Stimulated activated CD8-positive, alpha-beta memory T cell treated with anti-CD3 and anti-CD28 coated beads, Interleukin-12 subunit alpha, Interleukin-12 subunit beta, amount 100 ng/mL, for 4 hours (primary cell): ENCODE data around the gene SAP30.

Source experiments
- DNase-seq: peaks from one replicate; pipeline ENCODE4 v3.0.0-alpha.2; 2020; ENCODE audit warnings: low read depth

SAP30 gene

GRCh38 chr4:173367285-173367684 is 3.5 kb upstream of the SAP30 start:
- no peak for DNase-seq

GRCh38 chr4:173367946-173368345 is 2.8 kb upstream of the SAP30 start:
- DNase-seq: no peak

GRCh38 chr4:173370130-173370476 is 651 bp upstream of the SAP30 start:
- no peak for DNase-seq

- peak; percentile 15 for DNase-seq
Observed at GRCh38 chr4:173371292-173372192, 788 bp downstream of the SAP30 start.

- no peak for DNase-seq
Observed at GRCh38 chr4:173374588-173374987, 3.8 kb downstream of the SAP30 start.

- DNase-seq: no peak
Observed at GRCh38 chr4:173379929-173380328, 9.2 kb downstream of the SAP30 start.

GRCh38 chr4:173380987-173381386 is 10.2 kb downstream of the SAP30 start:
- DNase-seq: no peak

- no peak for DNase-seq
Observed at GRCh38 chr4:173381610-173382009, 10.9 kb downstream of the SAP30 start.

- no peak for DNase-seq
Observed at GRCh38 chr4:173382349-173382748, 11.6 kb downstream of the SAP30 start.

- DNase-seq: no peak
Observed at GRCh38 chr4:173386751-173387150, 16.0 kb downstream of the SAP30 start.

- no peak for DNase-seq
Observed at GRCh38 chr4:173391701-173392100, 20.9 kb downstream of the SAP30 start.

GRCh38 chr4:173397604-173398003 is 26.9 kb downstream of the SAP30 start:
- DNase-seq: no peak

- no peak for DNase-seq
Observed at GRCh38 chr4:173398220-173398619, 27.5 kb downstream of the SAP30 start.

GRCh38 chr4:173398779-173399415 is 28.1 kb downstream of the SAP30 start, which contains the start of gene SCRG1:
Gene SCRG1 (minus strand): TSS chr4:173399116. CDS start chr4:173391414, 7,702 bp downstream.
- DNase-seq: no peak

GRCh38 chr4:173401063-173401462 is 30.3 kb downstream of the SAP30 start:
- no peak for DNase-seq

GRCh38 chr4:173403051-173403450 is 32.3 kb downstream of the SAP30 start:
- no peak for DNase-seq

GRCh38 chr4:173404296-173404865 is 33.6 kb downstream of the SAP30 start:
- no peak for DNase-seq

GRCh38 chr4:173405840-173406606 is 35.3 kb downstream of the SAP30 start:
- no peak for DNase-seq

GRCh38 chr4:173410079-173410478 is 39.3 kb downstream of the SAP30 start:
- DNase-seq: no peak

- DNase-seq: no peak
Observed at GRCh38 chr4:173411106-173411693, 40.4 kb downstream of the SAP30 start.

GRCh38 chr4:173413036-173413435 is 42.3 kb downstream of the SAP30 start:
- no peak for DNase-seq

- DNase-seq: no peak
Observed at GRCh38 chr4:173414456-173414855, 43.7 kb downstream of the SAP30 start.
